HepG2 (cell line): Measurements from ENCODE around the gene CHMP4B. TPM values are rescaled to one million over a fixed set of nuclear protein-coding genes. Genes with fewer than 3 reads are reported as not detected.

ENCODE experiments used
- ATAC-seq: fragments of 200-7000 bp; cut with Tn5 transposase; 3 replicates; pipeline ENCODE4 v1.9.1; 2020; ENCODE audit warnings: mild to moderate bottlenecking, moderate library complexity
- BruUV-seq: library from RNA; stranded (reverse); fragments of 400-500 nt; replicated peaks from 2 replicates; lab custom pipeline; 2021; lab: Mats Ljungman, UMichigan
- CTCF ChIA-PET: fragments of 300-600 bp; formaldehyde crosslinking; extraction: SDS; loops from one replicate; lab custom pipeline; 2021; ENCODE audit warnings: low total read pairs, inconsistent platforms, low intra/inter-chr PET ratio; lab: Yijun Ruan, JAX
- POLR2A ChIA-PET: fragments of 350-600 bp; sonication (Branson Sonifier 250); formaldehyde crosslinking; loops from one replicate; lab custom pipeline; 2020; ENCODE audit warnings: antibody characterized with exemption, inconsistent platforms; lab: Yijun Ruan, JAX
- DNase-seq: peaks from one replicate; pipeline ENCODE4 v3.0.0-alpha.2; 2015; ENCODE audit warnings: low spot score
- FAIRE-seq: peaks from 3 replicates; lab custom pipeline; 2011; peaks lifted over from hg19 to GRCh38; lab: Jason Lieb, UNC
- H2AFZ ChIP-seq: one replicate; pipeline ENCODE4 v1.6.1; 2011; ENCODE audit warnings: low read length, inconsistent platforms
- H3K27ac ChIP-seq: fragments of 300-600 bp; 3 replicates; pipeline ENCODE4 v1.8.0; 2011; ENCODE audit warnings: mixed run types, mild to moderate bottlenecking, mixed read lengths, low read length, inconsistent platforms; ENCODE audit not compliant: insufficient read depth; ENCODE audit errors: extremely low read length
- H3K27me3 ChIP-seq, 2 experiments: fragments of 200-600 bp in 1 of 2; 2 replicates in 1 of 2; 3 replicates in 1 of 2; pipeline versions ENCODE4 v1.6.0 to v1.8.0; 2011; ENCODE audit warnings: low read length in 2 of 2, mild to moderate bottlenecking in 2 of 2, moderate library complexity in 2 of 2, inconsistent platforms in 1 of 2; ENCODE audit not compliant: insufficient read depth in 2 of 2, control insufficient read depth in 1 of 2
- H3K36me3 ChIP-seq, 2 experiments: fragments of 200-600 bp in 1 of 2; replicated peaks in 1 of 2; 2 replicates in 1 of 2; 3 replicates in 1 of 2; pipeline versions ENCODE4 v1.5.1 to v1.8.0; 2011; ENCODE audit warnings: low read length in 2 of 2, inconsistent platforms in 1 of 2; ENCODE audit not compliant: insufficient read depth in 2 of 2, control insufficient read depth in 1 of 2
- H3K4me1 ChIP-seq: 2 replicates; pipeline ENCODE4 v1.5.1; 2012; ENCODE audit warnings: low read length, inconsistent platforms; ENCODE audit not compliant: insufficient read depth
- H3K4me2 ChIP-seq: 2 replicates; pipeline ENCODE4 v1.6.0; 2011; ENCODE audit warnings: low read depth, low read length, inconsistent platforms
- H3K4me3 ChIP-seq, 3 experiments: fragments of 200-600 bp in 1 of 3; sonication (generic), shearing (Covaris generic) in 1 of 3; replicated peaks in 1 of 3; 2 replicates each; pipeline ENCODE4 v1.5.1; 2011 to 2016; ENCODE audit warnings: low read length in 3 of 3, inconsistent platforms in 2 of 3, low read depth in 2 of 3, mild to moderate bottlenecking in 2 of 3, control low read depth in 1 of 3, mixed read lengths in 1 of 3; ENCODE audit not compliant: insufficient read depth in 1 of 3
- H3K79me2 ChIP-seq: one replicate; pipeline ENCODE4 v1.6.1; 2011; ENCODE audit warnings: low read length, inconsistent platforms; ENCODE audit not compliant: insufficient read depth
- H3K9ac ChIP-seq: 2 replicates; pipeline ENCODE4 v1.6.0; 2011; ENCODE audit warnings: mild to moderate bottlenecking, low read depth, low read length, inconsistent platforms; ENCODE audit not compliant: insufficient read depth
- H3K9me3 ChIP-seq: 2 replicates; pipeline ENCODE4 v1.5.1; 2012; ENCODE audit warnings: mild to moderate bottlenecking, low read length
- H4K20me1 ChIP-seq: 2 replicates; pipeline ENCODE4 v1.6.0; 2011; ENCODE audit warnings: inconsistent platforms, mild to moderate bottlenecking, low read length, moderate library complexity; ENCODE audit not compliant: insufficient read depth
- FOSL1 ChIP-seq: sonication (generic); formaldehyde crosslinking; IDR thresholded peaks from 2 replicates; pipeline ENCODE4 v1.9.0; 2021; ENCODE audit warnings: missing genetic modification reagents, borderline replicate concordance
- FOXK1 ChIP-seq: sonication (generic); formaldehyde crosslinking; IDR thresholded peaks from 2 replicates; pipeline ENCODE4 v1.4.0; 2020; ENCODE audit warnings: low read depth, missing genetic modification reagents, borderline replicate concordance
- FOXP4 ChIP-seq: sonication (generic); formaldehyde crosslinking; IDR thresholded peaks from 2 replicates; pipeline ENCODE4 v1.4.0; 2020; ENCODE audit warnings: missing genetic modification reagents
- MBD4 ChIP-seq: IDR thresholded peaks from 2 replicates; pipeline ENCODE4 v1.6.1; 2012; ENCODE audit warnings: low read length, inconsistent platforms, borderline replicate concordance
- MEF2D ChIP-seq: sonication (generic); formaldehyde crosslinking; IDR thresholded peaks from 2 replicates; pipeline ENCODE4 v1.5.1; 2020; ENCODE audit warnings: mild to moderate bottlenecking, missing genetic modification reagents
- PHF8 ChIP-seq: sonication (generic); formaldehyde crosslinking; IDR thresholded peaks from 2 replicates; pipeline ENCODE4 v1.5.0; 2020; ENCODE audit warnings: missing genetic modification reagents
- PITX1 ChIP-seq: sonication (generic); formaldehyde crosslinking; IDR thresholded peaks from 2 replicates; pipeline ENCODE4 v1.5.1; 2020; ENCODE audit warnings: mild to moderate bottlenecking, missing genetic modification reagents
- SAP130 ChIP-seq: IDR thresholded peaks from 2 replicates; pipeline ENCODE4 v1.6.1; 2016; ENCODE audit warnings: low read depth
- SMC3 ChIP-seq: IDR thresholded peaks from 2 replicates; pipeline ENCODE4 v1.6.1; 2011; ENCODE audit warnings: low read length, improper control_type of control experiment
- STAT6 ChIP-seq: sonication (generic); formaldehyde crosslinking; IDR thresholded peaks from 2 replicates; pipeline ENCODE4 v1.4.0; 2020; ENCODE audit warnings: missing genetic modification reagents, mild to moderate bottlenecking, borderline replicate concordance
- ZFP62 ChIP-seq: sonication (generic); formaldehyde crosslinking; IDR thresholded peaks from 2 replicates; pipeline ENCODE4 v1.4.0; 2020; ENCODE audit warnings: missing genetic modification reagents
- ZKSCAN1 ChIP-seq: fragments of 150-350 bp; IDR thresholded peaks from 2 replicates; pipeline ENCODE4 v1.6.1; 2014; ENCODE audit warnings: low read length
- ZNF24 ChIP-seq: fragments of 450-650 bp; IDR thresholded peaks from 2 replicates; pipeline ENCODE4 v1.6.1; 2017; ENCODE audit warnings: antibody characterized with exemption, mild to moderate bottlenecking
- ZNF724P ChIP-seq: sonication (generic); formaldehyde crosslinking; IDR thresholded peaks from 2 replicates; pipeline ENCODE4 v1.8.0; 2022; ENCODE audit warnings: missing genetic modification reagents, borderline replicate concordance
- ZSCAN22 ChIP-seq: sonication (generic); formaldehyde crosslinking; IDR thresholded peaks from 2 replicates; pipeline ENCODE4 v1.4.0; 2020; ENCODE audit warnings: mild to moderate bottlenecking, missing genetic modification reagents
- WGBS: methylation state at CpG from one replicate; pipeline ENCODE4 v1.1.6; 2017; ENCODE audit warnings: low lambda C conversion rate; 5-methylcytosine and 5-hydroxymethylcytosine counted together
- in situ Hi-C: cut with HindIII; loops from 2 replicates; pipeline ENCODE4 v1.10.0; 2017; ENCODE audit warnings: low pct_unique_long_range_greater_than_20kb; ENCODE audit not compliant: extremely low pct_ligation_motif_present
- intact Hi-C: fragments of 100-400 bp; cut with micrococcal nuclease; formaldehyde crosslinking; loops from one replicate; pipeline ENCODE4 v1.10.0; 2022; ENCODE audit not compliant: unreplicated experiment
- polyA plus RNA-seq, 8 experiments: library from polyadenylated mRNA; depleted of rRNA in 3 of 8; stranded (reverse) in 7 of 8; unstranded in 1 of 8; fragments of >200 nt; fragmentation: Illumina TruSeq in 4 of 8; extraction: Trizol in 4 of 8; gene quantifications; 2 replicates each; pipeline versions ENCODE4 v1.2.1 to v1.2.3, GENCODE V29; 2011 to 2016; ENCODE audit warnings: low read depth in 4 of 8, missing spikeins in 1 of 8, mixed read lengths in 1 of 8; ENCODE audit not compliant: insufficient read depth in 1 of 8
- total RNA-seq, 5 experiments: library from RNA; depleted of rRNA; stranded (reverse); fragments of >200 nt; fragmentation: Illumina TruSeq; extraction: Trizol; gene quantifications; 2 replicates each; pipeline ENCODE4 v1.2.3, GENCODE V29; 2016; ENCODE audit warnings: low read depth in 1 of 5

CHMP4B gene
- total and polyA plus RNA-seq, 2 of the 13 experiments (the other 11 are each of a cell fraction or from before 2014, with no cell fraction given), result 40.1 to 45.6 TPM

GRCh38 chr20:33869283-33869682, 58.1 kb downstream of the CHMP4B start:
- Histone ChIP-seq H4K20me1 (no peaks in the 10 kb centered on the region), H2AFZ (no peak overlapping the region), H3K9me3 (no peaks in the 10 kb centered on the region), H3K36me3 (no peaks in the 10 kb centered on the region), H3K4me1 (peaks cover 6% of the 10 kb centered on the region; the same call in 1 of the 2 replicates), H3K4me2 (no peak overlapping the region), H3K9ac (no peak overlapping the region), H3K4me3 (no peak overlapping the region), H3K27me3 (peaks cover 10 to 83% of the 10 kb centered on the region in 2 experiments)
- in situ Hi-C loops, result no loop called here
- ATAC-seq, result no peak
- intact Hi-C loops, result no loop called here
- ChIA-PET CTCF (no interaction called here), POLR2A (no interaction called here)
- FAIRE-seq, result no peak
- TF ChIP-seq PHF8 (CRISPR knock-in tag) (no peak), ZKSCAN1 (peak; percentile 58; the same call in 1 of the 2 replicates), ZNF24 (no peak)
- TF ChIP-seq, all 625 proteins: peak for 1
- Histone ChIP-seq H3K27ac (no peak overlapping the region), H3K79me2 (no peaks in the 10 kb centered on the region)
- no TSS peak for BruUV-seq
- 61% methylated on average over 5 of the region's 5 CpGs for WGBS
- no peak for DNase-seq

DNA sequence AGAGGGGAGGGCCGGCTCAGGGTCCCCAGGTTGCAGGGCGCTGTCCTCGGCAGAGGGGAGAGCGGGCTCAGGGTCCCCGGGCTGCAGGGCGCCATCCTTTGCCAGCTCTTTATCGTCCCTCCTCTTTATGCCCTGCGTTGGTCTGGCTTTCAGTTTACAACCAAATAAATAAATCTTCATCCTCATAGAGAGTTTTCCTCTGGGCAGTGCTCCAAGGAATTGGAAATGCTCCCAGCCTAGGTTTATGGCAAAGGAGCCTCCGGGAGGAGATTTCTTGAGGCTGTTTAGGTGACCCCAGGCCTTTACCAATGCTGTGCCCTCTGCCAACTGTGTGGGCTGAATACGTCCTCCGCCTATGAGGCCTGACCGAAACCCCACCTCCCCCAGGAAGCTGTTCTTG, 60.2 kb downstream of the CHMP4B start:
- CTCF ChIA-PET, result no interaction called here
- TF ChIP-seq ZNF724P (CRISPR knock-in tag), result no peak
- TF ChIP-seq ZFP62 (CRISPR knock-in tag), result no peak
- TF ChIP-seq FOSL1 (CRISPR knock-in tag), result no peak
- TF ChIP-seq FOXK1 (CRISPR knock-in tag), result no peak
- no peak for TF ChIP-seq PITX1 (CRISPR knock-in tag)
- TF ChIP-seq ZSCAN22 (CRISPR knock-in tag), result no peak
- TF ChIP-seq FOXP4, result no peak
- TF ChIP-seq STAT6 (CRISPR knock-in tag), result no peak
- no peak for TF ChIP-seq SAP130 (CRISPR knock-in tag)
- no peak for TF ChIP-seq MEF2D (CRISPR knock-in tag)
- TF ChIP-seq SMC3, result no peak
- no peak for TF ChIP-seq MBD4

More for the DNA sequence above, 60.2 kb downstream of the CHMP4B start:
- Histone ChIP-seq H2AFZ (no peak overlapping the region), H3K79me2 (no peaks in the 10 kb centered on the region), H3K9ac (no peak overlapping the region), H3K4me2 (no peak overlapping the region), H3K4me1 (no peaks in the 10 kb centered on the region), H3K4me3 (no peak overlapping the region), H4K20me1 (no peaks in the 10 kb centered on the region), H3K36me3 (no peaks in the 10 kb centered on the region), H3K27ac (no peak overlapping the region), H3K9me3 (no peaks in the 10 kb centered on the region), H3K27me3 (peaks cover 13 to 66% of the 10 kb centered on the region in 2 experiments)
- WGBS, result 60% methylated on average over 12 of the region's 12 CpGs
- intact Hi-C loops (no loop called here), in situ Hi-C loops (no loop called here)
- FAIRE-seq, result no peak
- no peak; the same call in 2 of the 3 replicates for ATAC-seq
- BruUV-seq, result no TSS peak
- DNase-seq, result no peak
- POLR2A ChIA-PET, result no interaction called here
